Stimulated activated CD4-positive, alpha-beta T cell treated with anti-CD3 and anti-CD28 coated beads, Interleukin-12 subunit alpha, Interleukin-12 subunit beta, amount 100 ng/mL, for 24 hours (primary cell): ENCODE measurements around the gene FBN1.

Experiments used
- DNase-seq, 2 experiments: peaks; one replicate each; pipeline ENCODE4 v3.0.0-alpha.2; 2020; ENCODE audit warnings: low read depth in 2 of 2

FBN1 gene

DNA sequence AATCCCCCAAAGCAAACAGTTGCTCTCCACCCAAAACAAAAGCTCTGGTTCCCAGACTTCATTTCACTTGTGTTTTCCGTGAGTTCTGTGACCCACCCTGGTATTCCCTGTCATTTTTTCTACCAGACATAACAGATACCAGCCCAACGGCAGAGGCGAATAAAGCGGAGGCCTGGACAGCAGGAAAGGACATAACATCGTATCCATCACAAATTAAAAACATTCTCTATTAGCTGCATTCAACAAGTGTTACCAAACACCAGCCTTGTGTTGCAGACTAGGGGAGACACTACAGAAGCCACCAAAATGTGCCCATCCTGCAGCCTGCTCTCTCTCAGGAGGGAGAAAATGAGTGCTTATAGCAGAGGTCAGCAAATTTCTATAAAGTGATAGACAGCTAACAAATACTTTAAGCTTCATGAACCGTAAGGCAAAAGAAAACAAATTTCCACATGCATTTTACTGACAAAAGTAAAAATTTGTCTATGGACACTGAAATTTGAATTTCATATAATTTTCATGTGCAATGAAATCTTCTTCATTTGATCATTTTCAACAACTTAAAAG is 7.1 kb upstream of the FBN1 start:
- no peak for DNase-seq

DNA sequence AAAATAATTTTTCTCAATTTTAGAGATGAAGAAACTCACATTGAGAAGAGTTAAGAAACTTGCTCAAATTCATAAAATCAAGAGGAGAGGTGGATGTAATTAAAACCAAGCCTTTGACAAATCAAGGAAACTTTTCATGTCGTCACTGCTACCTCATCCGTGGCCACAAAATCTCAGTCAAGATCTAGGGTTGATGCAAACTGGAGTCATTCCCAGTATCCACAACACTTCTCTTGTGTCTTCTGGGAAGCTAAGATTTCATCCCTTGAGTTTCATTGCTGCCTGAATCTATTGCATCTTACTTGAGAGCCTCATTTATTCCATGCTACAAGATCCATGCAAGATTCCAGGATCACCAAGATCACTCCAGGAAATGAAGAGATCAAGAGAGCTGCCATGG is 5.4 kb upstream of the FBN1 start:
- DNase-seq, result no peak

DNA sequence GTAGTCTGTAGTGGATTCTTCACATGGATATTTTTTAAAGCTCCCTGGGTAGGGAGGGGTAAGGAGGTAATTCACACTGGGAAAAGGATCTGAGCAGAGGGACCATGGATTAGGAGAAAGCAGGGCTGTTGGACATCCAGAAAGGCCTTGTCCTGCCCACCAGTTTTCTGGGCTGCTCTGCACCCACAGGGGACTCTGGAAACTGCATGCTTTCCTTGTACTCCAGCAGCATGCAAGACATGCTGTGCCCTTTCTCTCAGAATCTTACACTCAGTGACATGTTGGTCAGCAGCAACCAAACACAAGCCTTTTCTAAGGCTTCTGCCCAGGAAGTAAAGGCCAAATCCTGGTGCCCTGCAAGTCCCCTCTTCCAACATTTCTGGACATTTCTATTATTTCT is 2.5 kb upstream of the FBN1 start:
- no peak for DNase-seq

DNA sequence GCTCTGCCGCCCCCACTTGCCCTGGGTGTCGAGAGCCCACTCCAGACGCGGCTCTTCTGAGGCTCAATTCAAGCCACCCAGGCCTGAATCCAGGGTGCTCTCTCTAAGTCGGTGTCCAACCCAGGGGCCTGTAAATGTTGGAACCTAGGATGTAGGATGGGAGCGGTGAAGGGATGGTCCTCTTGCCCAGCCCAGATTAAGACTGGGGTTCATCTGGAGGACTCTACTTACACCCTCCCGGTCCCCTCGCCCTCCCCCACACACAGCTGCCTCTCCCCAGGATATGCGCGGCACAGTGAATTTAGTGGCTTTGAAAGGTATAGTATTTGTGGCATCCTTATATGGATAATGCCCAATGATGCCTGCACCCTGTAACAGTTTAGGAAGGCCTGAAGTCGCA is 822 bp upstream of the FBN1 start:
- no peak for DNase-seq

DNA sequence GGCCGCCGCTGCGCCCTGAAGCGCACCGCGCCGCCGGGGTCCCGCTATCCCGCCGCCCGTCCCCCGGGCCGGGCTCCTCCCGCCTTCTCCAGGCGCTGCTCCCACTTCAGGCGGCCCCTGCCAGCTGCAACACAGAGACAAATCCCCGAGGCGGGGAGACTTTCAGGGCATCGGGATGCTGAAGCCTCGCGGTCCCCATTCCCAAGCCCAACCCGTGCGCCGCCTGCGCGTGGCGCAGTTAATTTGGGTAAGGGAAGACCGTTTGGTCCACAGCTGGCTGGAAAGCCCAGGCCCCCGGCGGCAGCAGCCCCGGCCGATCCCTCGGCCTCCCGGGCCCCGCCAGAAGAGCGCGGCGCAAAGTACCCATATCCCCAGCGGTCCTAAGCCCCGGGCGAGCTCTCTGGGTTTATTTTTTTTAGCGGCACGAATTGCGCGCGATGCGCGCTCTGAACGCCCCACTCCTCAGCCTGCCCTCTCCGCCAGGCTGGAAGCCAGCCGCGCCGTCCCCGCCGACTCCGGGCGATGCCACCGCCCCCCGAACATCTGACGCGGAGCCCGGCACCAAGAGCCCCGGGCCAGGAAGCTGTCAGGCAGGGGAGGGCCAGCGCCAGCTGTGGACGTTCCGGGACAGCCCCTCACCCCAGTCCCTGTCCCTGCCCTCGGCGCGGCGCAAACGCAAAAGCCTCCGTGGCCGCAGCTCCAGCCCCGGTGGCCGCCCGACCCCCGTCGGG is 517 bp downstream of the FBN1 start:
- no peak for DNase-seq

DNA sequence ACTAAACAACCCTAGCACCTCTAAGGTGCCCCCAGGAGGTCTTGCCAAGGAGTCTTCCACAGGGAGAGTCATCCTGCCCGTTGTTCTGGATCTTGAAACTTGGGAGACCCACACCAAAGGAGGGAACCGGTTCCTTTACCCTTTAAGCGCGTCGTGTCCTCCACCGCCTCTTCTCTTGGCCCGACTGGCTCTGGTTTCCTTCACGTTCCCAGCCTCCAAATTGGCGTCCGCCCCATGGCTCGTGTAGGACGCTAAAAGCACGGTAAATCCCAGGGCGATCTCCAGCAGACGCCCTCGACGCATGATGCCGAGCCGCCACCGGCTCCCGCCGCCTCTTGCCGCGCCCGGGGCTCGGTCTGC is 1.1 kb downstream of the FBN1 start:
- DNase-seq, result no peak

DNA sequence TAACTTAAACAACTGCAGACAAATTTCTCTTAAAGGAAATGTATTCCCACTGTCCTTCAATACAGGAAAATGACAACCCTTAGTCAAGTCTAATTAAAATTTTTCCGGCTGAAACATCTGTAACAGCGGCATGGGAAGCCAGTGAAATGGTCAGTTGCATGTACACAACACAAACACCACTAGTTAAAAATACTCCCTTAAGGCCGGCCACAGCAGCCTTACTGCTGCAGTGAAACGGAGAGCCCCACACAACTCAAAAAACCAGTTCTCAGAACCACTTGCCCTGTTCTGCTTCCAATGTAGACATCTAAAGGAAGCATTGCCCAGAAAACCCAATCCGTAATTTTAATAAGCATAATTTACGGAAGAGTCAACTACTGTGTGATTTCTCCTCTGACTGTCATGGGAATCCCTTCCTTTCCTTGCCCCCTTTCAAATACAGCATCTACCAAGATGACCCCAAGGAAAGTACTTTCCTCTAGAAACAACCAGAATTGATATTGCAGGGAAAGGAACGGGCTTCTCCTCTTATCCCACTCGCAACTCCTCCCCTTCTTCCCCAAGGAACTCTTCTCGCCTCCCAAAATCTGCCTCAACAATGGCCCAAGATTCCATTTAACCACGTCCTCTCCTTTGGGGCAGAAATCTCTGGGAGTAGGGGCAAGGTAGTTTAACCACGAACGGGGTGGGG is 1.6 kb downstream of the FBN1 start:
- DNase-seq, result no peak

DNA sequence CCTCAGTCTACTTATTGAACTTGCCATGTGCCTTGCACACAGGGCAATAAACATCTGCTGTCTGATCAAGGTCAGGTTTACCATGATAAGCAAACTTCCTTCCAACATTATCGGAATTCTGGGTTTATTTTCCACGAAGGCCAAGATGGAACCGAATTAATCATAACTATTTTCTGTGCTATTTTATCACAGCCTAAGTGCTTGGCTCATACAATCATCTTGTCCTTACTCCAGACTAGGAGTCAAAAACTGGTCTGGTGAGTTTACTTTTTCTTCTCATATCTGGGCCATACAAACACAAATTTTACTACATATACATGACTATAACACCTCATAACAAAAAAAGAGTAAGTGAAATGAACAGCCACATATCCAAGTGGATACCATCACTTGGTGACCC is 2.3 kb downstream of the FBN1 start:
- no peak for DNase-seq

DNA sequence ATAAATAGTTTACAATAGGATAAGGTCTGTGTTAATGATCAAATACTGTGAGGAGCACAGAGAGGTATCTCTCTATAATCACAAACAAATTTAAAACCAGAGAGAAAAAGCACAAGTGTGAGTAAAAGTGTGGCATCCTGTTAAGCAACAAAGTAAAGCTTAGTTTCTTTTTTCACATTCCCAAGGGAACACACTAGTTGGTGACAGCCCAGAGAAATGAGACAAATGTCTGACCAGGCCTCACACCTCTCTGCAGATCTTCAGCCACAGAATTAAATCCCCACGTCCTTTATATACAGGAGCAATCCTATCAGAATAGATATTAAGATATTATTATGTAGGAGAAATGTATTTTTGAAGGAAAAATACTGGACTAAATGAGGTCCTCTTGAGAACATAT is 2.7 kb downstream of the FBN1 start:
- no peak for DNase-seq

DNA sequence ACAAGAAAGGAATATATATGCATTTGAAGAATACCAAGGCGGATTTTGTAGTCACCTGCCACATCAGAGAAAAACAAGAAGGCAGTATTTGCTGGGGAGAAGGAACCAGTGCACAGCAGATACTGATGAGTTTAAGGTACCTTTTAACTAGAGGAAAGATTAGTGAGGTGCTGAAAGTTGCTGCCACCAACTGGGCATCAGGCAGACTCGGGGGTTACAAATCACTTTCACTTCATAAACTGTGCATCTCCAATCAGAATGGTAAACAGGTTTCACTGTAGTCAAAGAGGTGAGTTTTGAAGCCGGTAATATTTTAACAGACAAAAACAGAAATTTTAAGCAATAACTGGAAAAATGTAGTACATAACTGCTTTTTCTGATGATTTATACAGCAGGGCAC is 4.1 kb downstream of the FBN1 start:
- no peak for DNase-seq

DNA sequence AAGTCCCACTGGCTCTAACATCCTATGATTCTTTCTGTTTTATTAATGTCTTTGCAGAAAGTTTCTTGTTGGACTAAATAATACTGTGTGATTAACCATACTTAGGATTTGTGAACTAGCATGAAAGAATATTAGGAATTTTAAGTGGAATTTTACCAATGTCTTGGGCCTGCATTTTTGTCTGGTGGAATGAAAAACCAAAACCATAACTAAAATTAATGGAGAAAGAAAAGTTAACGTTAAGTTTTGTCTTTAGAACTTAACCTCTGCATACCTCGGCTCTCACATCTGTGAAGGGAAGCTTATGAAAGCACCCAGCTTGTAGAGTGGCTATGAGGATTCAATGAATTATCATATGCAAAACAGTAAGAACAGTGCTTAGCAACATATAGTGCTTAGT is 6.5 kb downstream of the FBN1 start:
- DNase-seq, result no peak

DNA sequence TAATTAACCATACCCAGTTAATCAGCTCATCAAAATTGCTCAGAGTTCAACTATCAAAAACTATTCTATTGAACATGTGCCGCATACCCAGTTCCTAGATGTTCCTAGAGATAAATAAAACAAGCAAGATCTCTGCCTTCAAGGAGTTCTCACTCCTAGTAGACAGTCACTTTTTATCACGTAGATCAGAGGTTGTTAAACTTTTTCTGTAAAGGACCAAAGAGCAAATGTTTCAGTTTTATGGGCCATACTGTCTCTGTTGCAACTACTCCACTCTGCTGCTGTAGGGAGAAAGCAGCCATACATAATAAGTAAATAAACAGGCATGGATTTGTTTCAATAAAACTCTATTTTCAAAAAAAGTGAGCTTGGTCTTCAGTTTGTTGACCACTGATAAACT is 7.9 kb downstream of the FBN1 start:
- no peak for DNase-seq

DNA sequence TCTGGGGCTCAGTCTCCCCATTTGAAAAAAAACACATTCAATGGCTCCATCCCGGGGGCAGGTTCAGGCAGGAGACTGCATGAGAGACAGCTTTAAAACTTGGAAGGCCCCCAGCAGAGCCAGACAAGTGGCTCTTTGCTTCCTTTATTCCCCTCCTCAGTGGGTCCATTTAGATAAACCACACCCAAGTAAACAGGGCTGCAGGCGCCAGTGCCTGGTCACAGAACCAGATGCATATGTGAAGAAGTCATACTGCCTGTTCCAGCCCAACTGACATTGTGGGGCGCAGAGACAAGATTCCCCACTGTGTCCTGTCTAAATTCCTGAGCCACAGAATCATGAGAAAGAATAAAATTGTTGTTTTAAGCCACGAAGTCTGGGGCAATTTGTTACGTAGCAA is 9.0 kb downstream of the FBN1 start:
- no peak for DNase-seq

DNA sequence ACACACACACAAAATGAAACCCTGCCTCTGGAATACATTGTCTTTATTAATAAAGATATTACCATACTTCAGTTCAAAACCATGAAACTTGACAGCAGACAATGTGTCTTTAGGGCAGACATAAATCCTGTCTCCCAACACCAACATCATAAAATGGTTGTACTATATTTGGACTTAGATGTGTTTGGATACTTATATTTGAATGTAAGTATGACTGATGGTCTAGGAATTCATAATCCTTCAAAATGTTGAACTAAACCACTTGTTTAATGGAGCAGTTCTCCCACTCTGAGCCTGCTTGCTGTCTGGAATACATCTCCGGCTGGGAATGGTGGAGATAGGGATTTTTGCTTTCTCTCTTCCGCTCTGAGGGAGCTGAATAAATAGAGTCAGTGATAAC is 10.6 kb downstream of the FBN1 start:
- DNase-seq, result no peak

DNA sequence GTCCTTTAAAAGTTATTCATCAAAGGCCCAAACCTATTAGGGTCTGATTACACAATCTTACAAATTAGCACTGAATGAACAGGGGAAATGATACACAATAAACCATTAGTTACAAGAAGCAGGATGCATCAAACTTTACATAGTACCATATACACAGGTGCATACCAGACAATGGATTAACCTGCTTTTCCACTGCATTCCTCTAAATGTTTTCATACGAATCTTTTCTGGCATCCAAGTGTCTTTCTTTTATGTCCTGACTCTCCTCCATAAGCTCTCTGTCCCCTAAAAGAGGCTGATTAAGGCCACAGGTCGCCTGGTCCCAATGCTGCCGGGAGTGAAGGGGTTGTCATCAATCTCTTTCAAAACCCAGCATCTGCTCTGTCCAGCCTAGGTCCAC is 11.4 kb downstream of the FBN1 start:
- DNase-seq, result no peak

DNA sequence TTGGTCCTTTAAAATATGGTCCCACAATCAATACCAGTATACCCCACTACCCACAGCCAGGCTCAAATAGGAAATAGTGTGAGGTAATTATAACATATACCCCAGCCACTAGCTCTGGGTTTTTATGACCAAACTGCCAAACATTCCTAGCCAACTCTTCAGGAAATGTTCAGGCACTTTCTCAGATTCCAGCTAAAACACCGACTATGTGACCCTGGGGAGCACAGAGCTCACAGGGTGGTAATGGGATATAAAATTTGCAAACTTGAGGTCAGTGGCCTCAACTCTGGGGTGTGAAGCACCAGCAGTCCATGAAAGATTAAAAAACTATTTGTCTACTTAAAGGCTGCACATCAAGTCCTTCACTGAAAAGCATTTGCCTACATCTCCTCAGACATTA is 12.9 kb downstream of the FBN1 start:
- DNase-seq, result no peak

DNA sequence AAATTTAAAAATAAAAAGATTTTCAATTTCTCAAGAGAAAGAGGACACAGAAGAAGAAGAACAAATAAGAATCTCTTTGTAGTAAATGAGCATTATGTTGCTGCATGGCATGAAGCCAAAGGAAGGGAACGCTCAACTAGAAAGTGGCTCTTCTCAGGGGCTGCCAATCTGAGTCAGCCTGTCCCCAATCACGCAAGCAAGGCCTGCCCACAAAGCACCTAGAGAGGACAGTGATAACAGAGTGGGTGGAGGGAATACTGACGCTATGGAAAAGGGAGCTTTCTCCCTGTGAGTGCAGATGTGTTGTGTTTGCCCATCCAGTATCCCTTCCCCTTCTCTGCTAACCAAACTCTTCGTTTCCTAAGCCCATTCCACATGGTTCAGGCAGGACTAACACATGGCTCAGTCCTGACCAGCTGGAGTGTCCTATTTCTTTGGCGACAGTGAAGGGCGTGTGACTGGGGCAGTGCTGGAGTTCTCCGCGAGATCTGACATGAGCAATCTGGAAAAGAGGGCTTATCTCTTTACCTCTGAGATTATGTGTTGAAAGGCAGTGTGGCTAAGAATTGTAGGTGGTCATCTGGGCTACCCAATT is 14.2 kb downstream of the FBN1 start:
- DNase-seq, result no peak

DNA sequence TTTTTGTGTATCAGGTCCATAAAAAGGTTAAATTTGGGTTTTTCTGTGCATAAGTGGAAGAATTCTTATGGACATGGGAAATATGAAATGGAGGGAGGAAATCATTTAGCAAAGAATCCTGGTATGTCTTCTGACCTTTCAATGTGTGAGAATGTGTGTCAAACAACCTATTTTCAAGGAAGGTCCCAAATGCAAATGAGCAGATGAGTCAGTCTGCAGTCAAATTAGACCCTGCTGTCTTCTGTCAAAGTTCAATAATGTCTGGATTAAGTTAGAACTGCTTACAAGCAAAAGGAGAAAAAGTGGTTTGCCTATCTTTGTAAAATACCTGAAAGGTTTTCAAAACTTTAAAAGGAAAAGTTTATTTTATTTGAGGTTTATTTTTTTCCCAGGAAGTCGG is 15.3 kb downstream of the FBN1 start:
- DNase-seq, result no peak

DNA sequence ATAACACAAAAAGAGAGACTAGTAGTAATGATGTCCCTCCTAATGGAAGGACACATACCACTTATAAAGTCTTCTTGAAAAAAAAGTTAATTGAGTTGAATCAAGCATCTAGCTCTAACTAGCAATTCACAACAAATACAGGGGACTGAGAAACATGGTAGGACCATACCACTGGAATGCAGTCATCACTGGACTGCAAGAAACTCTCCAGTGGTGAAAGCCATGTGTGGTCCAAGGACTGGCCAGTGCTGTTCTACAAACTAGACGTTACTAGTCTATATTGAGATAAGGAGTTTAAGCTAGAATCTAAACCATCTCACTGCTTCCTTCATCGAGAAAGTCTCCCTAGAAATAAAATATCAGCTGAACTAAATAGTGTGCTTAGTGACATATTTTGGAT is 16.7 kb downstream of the FBN1 start:
- no peak for DNase-seq

DNA sequence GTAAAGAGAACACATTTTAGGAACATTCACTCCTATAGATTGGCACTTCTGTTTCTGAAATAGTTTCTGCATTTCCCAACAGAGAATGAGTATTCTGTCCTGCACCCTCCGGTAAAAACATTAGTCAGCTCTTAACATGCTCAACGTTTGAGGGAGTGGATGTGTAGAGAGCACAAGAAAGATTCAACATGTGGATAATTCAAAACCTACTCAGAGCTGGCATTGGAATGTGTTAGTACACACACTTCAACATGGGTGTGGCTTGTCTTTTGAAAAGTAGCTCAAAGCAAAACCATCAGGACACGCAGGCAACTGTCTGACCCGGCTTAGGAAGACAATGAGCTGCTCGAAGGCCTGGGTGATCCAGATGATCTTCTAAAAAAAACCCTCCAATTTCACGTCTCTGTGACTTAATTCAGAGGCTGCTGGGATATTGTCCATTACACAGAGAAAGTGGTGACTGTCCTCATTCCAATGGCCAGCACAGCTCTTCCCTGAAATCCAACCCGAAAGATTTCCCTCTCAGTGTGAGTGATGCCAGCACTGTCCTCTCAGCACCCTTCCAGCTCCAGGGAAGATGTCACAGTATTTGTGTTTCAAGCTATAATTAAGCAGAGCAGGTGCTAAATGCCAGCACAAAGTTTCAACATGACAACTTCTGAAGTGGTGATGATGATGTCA is 18.1 kb downstream of the FBN1 start:
- no peak for DNase-seq

DNA sequence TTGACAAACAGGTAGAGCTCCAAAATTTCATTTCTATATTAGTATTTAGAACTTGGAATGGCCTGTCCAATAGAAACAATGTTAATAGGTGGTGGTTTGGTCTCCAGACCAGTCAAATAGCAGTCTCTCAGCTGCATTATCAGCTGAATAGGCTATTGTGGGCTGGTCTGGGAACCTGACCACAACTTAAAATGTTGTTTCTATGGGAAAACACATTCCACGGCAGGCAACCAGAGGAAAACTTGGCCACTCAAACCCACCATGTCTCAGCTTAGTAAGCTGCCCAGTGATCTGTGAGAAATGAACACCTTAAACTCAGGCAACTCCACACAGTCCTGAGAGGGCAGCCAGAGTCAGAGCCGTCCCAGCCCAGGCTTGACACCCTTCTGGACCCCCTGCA is 20.4 kb downstream of the FBN1 start:
- no peak for DNase-seq

DNA sequence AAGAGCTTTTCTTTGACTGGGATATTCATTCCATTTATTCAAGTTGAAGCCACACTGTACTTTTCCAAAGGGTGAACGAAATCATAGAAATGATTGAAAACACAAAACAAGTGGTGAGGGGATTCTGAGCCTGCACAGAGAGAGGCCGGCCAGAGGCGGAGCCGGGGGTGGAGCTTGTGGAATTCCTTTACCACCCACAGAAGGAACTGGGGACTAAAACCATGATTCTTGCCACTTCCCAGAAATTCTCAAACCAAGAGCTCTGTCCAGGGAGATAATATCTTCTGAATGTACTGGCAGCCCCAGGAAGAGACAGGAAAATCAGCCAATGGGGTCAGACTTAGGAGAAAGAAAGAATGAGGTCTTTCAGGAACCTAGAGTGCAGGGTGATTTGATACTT is 20.8 kb downstream of the FBN1 start:
- DNase-seq, result no peak

DNA sequence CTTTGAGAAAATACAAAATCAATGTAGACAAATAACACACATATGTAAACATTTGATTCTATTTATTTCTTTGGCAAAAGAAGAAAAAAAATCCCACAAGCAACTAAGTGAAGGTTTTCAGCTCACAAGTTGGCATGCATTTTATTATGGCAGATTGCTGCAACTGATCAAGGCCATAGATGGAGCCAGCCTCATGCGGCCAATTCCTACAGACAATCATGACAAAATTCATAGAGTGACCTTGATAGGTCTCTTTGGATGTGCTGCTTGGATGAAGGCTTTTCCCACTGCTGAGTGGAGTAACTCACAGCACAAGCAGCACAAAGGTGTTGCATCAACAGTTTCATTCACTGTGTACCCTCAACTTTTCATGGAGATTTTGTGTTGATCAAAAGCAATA is 22.1 kb downstream of the FBN1 start:
- DNase-seq, result no peak
